HCT116 (cell line): ENCODE data around the gene CHTF18.
"Not testable (repeated sequence)": the region's sequence is repeated elsewhere in the genome, so short reads cannot be mapped to it uniquely, and the experiment has no call there.

Experiments
- CTCF ChIP-seq, 3 experiments: fragments of 200-600 bp in 1 of 3; sonication (generic) in 1 of 3; IDR thresholded peaks in 2 of 3; conservative IDR thresholded peaks in 1 of 3; 2 replicates each; pipeline ENCODE4 v1.5.1; 2012 to 2017; ENCODE audit warnings: low read depth in 2 of 3, low read length in 2 of 3, antibody characterized with exemption in 1 of 3, borderline replicate concordance in 1 of 3, control low read depth in 1 of 3, mild to moderate bottlenecking in 1 of 3, mixed read lengths in 1 of 3, mixed run types in 1 of 3, moderate library complexity in 1 of 3; ENCODE audit not compliant: insufficient read depth in 1 of 3
- POLR2A ChIP-seq: IDR thresholded peaks from 2 replicates; pipeline ENCODE4 v1.7.0; 2011; ENCODE audit warnings: borderline replicate concordance; ENCODE audit not compliant: insufficient read depth, insufficient read length; ENCODE audit errors: extremely low read depth
- TCF7L2 ChIP-seq: IDR thresholded peaks from 2 replicates; pipeline ENCODE4 v1.7.0; 2011; ENCODE audit warnings: borderline replicate concordance, inconsistent platforms; ENCODE audit not compliant: insufficient read depth, insufficient read length; ENCODE audit errors: extremely low read depth
- TF ChIP-seq, protein P1 (sequence below): IDR thresholded peaks from 2 replicates; pipeline ENCODE4 v1.6.1; 2012

DNA sequence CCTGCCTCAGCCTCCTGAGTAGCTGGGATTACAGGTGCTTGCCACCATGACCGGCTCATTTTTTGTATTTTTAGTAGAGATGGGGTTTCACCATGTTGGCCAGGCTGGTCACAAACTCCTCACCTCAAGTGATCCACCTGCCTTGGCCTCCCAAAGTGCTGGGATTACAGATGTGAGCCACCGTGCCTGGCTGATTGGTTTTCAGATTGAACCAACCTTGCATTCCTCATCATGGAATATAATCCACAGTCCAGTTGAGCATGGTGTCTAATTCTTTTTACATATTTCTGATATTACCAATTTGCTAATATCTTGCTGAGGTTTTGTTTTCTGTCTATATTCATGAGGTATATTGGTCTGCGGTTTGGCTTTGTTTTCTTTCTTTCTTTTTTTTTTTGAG is 48.4 kb downstream of the CHTF18 start:
- not testable (repeated sequence) for TF ChIP-seq POLR2A; CTCF (IDR thresholded peaks at IDR 0.05 in 2 of 3, conservative IDR thresholded peaks at IDR 0.05 in 1 of 3; ENCODE audit: borderline replicate concordance in 1 of 3, insufficient read depth in 1 of 3, low read depth in 2 of 3, low read length in 2 of 3); TCF7L2
- TF ChIP-seq, protein P1, sequence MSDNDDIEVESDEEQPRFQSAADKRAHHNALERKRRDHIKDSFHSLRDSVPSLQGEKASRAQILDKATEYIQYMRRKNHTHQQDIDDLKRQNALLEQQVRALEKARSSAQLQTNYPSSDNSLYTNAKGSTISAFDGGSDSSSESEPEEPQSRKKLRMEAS: not testable (repeated sequence)
